Ishikawa (cell line): ENCODE measurements around the gene ESR1.
"Not testable (repeated sequence)": the region's sequence is repeated elsewhere in the genome, so short reads cannot be mapped to it uniquely, and the experiment has no call there.

Experiments used
- EGR1 ChIP-seq: IDR thresholded peaks from 2 replicates; pipeline ENCODE4 v1.6.1; 2012
- EP300 ChIP-seq: IDR thresholded peaks from 2 replicates; pipeline ENCODE4 v1.6.1; 2012; ENCODE audit warnings: borderline replicate concordance
- RAD21 ChIP-seq: IDR thresholded peaks from 2 replicates; pipeline ENCODE4 v1.6.1; 2012; ENCODE audit warnings: low read depth
- TAF1 ChIP-seq: IDR thresholded peaks from 2 replicates; pipeline ENCODE4 v1.6.1; 2012; ENCODE audit warnings: low read depth, mild to moderate bottlenecking

DNA sequence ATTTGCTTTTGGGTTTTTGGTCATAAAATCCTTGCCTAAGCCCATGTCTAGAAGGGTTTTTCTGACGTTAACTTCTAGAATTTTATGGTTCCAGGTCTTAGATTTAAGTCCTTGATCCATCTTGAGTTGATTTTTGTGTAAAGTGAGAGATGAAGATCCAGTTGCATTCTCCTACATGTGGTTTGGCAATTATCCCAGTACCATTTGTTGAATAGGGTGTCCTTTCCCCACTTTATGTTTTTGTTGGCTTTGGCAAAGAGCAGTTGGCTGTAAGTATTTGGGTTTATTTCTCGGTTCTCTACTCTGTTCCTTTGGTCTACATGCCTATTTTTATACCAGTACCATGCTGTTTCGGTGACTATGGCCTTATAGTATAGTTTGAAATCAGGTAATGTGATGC is 86.9 kb downstream of the ESR1 start:
- TF ChIP-seq RAD21, EGR1, TAF1, EP300: not testable (repeated sequence)
